A673 (cell line): ENCODE results near the gene BRWD1. TPM values are rescaled to one million over a fixed set of nuclear protein-coding genes. Genes with fewer than 3 reads are reported as not detected.

ENCODE experiments used
- BruUV-seq: library from RNA; stranded (reverse); fragments of 400-500 nt; replicated peaks from 2 replicates; lab custom pipeline; 2021; lab: Mats Ljungman, UMichigan
- CTCF ChIA-PET: fragments of 300-600 bp; sonication (Branson Sonifier 250); formaldehyde crosslinking; loops from one replicate; lab custom pipeline; 2022; ENCODE audit warnings: antibody characterized with exemption; lab: Charles Lee
- POLR2A ChIA-PET: fragments of 300-600 bp; sonication (Branson Sonifier 250); formaldehyde crosslinking; loops from one replicate; lab custom pipeline; 2022; ENCODE audit warnings: antibody characterized with exemption; ENCODE audit not compliant: low non-redundant PET; lab: Charles Lee
- DNase-seq: peaks from one replicate; pipeline ENCODE4 v3.0.0-alpha.2; 2015; ENCODE audit warnings: low spot score
- H3K27ac ChIP-seq: fragments of 200-600 bp; sonication (generic); 2 replicates; pipeline ENCODE4 v1.5.1; 2016; ENCODE audit warnings: mixed run types, low read depth, mild to moderate bottlenecking, mixed read lengths, antibody characterized with exemption, low read length; ENCODE audit not compliant: poor library complexity, severe bottlenecking
- H3K27me3 ChIP-seq: fragments of 200-600 bp; sonication (generic); replicated peaks from 2 replicates; pipeline ENCODE4 v1.6.1; 2017; ENCODE audit warnings: mixed run types, low read depth, mild to moderate bottlenecking, mixed read lengths, antibody characterized with exemption, low read length; ENCODE audit not compliant: insufficient read depth, poor library complexity
- H3K36me3 ChIP-seq: fragments of 200-600 bp; sonication (generic); 2 replicates; pipeline ENCODE4 v1.6.1; 2016; ENCODE audit warnings: mixed run types, mild to moderate bottlenecking, mixed read lengths, antibody characterized with exemption, low read length; ENCODE audit not compliant: insufficient read depth, poor library complexity, severe bottlenecking
- H3K4me1 ChIP-seq: fragments of 200-600 bp; sonication (generic); 2 replicates; pipeline ENCODE4 v1.6.1; 2017; ENCODE audit warnings: mixed run types, mild to moderate bottlenecking, mixed read lengths, antibody characterized with exemption, low read length; ENCODE audit not compliant: insufficient read depth, poor library complexity, severe bottlenecking
- H3K4me3 ChIP-seq: fragments of 200-600 bp; sonication (generic); 2 replicates; pipeline ENCODE4 v1.5.1; 2016; ENCODE audit warnings: low read depth, mixed run types, mild to moderate bottlenecking, mixed read lengths, low read length; ENCODE audit not compliant: poor library complexity, severe bottlenecking
- H3K9me3 ChIP-seq: fragments of 200-600 bp; sonication (generic); 2 replicates; pipeline ENCODE4 v1.6.1; 2016; ENCODE audit warnings: mixed run types, low read depth, mild to moderate bottlenecking, mixed read lengths, antibody characterized with exemption, low read length; ENCODE audit not compliant: poor library complexity, severe bottlenecking
- EZH2 ChIP-seq: fragments of 200-600 bp; sonication (generic); IDR thresholded peaks from 2 replicates; pipeline ENCODE4 v1.6.1; 2017; ENCODE audit warnings: borderline replicate concordance, low read depth, mild to moderate bottlenecking, mixed read lengths, antibody characterized with exemption, low read length; ENCODE audit not compliant: poor library complexity, severe bottlenecking
- intact Hi-C: fragments of 100-400 bp; cut with micrococcal nuclease; formaldehyde crosslinking; loops from one replicate; pipeline ENCODE4 v1.10.0; 2022; ENCODE audit not compliant: unreplicated experiment
- total RNA-seq: library from RNA; stranded (reverse); gene quantifications from 2 replicates; pipeline ENCODE4 v1.2.3, GENCODE V29; 2021
- TF ChIP-seq, protein P1 (sequence below): fragments of 300-800, 200-600 bp; sonication (generic); conservative IDR thresholded peaks from 2 replicates; pipeline ENCODE4 v1.5.1; 2017; ENCODE audit warnings: low read depth, mild to moderate bottlenecking, antibody characterized with exemption, low read length, moderate library complexity, mixed read lengths

BRWD1 gene
- total RNA-seq, 1 experiment from 2014 or later = 27.6 TPM

DNA sequence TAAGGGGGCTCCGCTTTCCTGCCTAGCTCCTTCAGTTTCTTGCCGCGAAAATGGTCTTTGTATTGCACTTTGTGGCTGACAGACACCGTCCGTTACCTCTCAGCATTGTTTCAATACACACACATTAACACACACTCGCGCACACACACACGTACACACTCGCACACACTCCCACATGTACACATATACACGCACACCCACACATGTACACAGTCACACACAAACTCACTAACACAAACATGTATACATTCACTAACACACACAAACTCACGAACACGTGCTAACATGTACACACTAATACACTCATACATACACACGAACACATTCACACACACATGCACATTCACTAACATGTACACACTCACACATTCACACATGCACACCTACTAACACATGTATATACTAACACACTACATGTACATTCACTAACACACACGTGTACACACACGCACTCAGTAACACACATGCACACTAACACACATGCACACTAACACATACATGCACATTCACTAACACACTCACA lies 179.1 kb downstream of the BRWD1 start:
- H3K4me3 ChIP-seq = no peak overlapping the region
- no peaks in the 10 kb centered on the region for H3K9me3 ChIP-seq
- ChIA-PET POLR2A (no interaction called here), CTCF (no interaction called here)
- no peak for DNase-seq
- intact Hi-C loops = loop anchor here (10.0 kb wide), 1 partner anchor 330 kb away; the partner anchor contains the start of gene ETS2
- H3K36me3 ChIP-seq = no peaks in the 10 kb centered on the region
- BruUV-seq = no TSS peak
- TF ChIP-seq, protein P1, sequence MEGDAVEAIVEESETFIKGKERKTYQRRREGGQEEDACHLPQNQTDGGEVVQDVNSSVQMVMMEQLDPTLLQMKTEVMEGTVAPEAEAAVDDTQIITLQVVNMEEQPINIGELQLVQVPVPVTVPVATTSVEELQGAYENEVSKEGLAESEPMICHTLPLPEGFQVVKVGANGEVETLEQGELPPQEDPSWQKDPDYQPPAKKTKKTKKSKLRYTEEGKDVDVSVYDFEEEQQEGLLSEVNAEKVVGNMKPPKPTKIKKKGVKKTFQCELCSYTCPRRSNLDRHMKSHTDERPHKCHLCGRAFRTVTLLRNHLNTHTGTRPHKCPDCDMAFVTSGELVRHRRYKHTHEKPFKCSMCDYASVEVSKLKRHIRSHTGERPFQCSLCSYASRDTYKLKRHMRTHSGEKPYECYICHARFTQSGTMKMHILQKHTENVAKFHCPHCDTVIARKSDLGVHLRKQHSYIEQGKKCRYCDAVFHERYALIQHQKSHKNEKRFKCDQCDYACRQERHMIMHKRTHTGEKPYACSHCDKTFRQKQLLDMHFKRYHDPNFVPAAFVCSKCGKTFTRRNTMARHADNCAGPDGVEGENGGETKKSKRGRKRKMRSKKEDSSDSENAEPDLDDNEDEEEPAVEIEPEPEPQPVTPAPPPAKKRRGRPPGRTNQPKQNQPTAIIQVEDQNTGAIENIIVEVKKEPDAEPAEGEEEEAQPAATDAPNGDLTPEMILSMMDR = no peak
- no peak for TF ChIP-seq EZH2
- no peak overlapping the region for H3K27ac ChIP-seq
- H3K4me1 ChIP-seq = no peaks in the 10 kb centered on the region
- no peaks in the 10 kb centered on the region for H3K27me3 ChIP-seq

Other genes with a start within 250 kb of the BRWD1 start
- gene PSMG1, start 130.2 kb downstream of the BRWD1 start, total RNA-seq = 96.5 and 101 TPM in 2 replicates
- 447 and 457 TPM in 2 replicates for gene HMGN1, start 35.5 kb upstream of the BRWD1 start, total RNA-seq
- 0.69 and 1.3 TPM in 2 replicates for gene LCA5L, start 132.1 kb upstream of the BRWD1 start, total RNA-seq
- 2.9 and 4.9 TPM in 2 replicates for gene SH3BGR, start 138.3 kb upstream of the BRWD1 start, total RNA-seq